Fibroblast of lung (primary cell): ENCODE results near the gene KLK3. TPM values are rescaled to one million over a fixed set of nuclear protein-coding genes. Genes with fewer than 3 reads are reported as not detected.

ENCODE experiments used
- DNase-seq, 2 donors: peaks; one replicate each; pipeline versions ENCODE4 v3.0.0 to v3.0.0-alpha.2; 2010; ENCODE audit warnings: low read depth in 2 of 2
- H2AFZ ChIP-seq: 2 replicates; pipeline ENCODE4 v1.5.1; 2012; ENCODE audit warnings: low read length, control low read depth, inconsistent platforms
- H3K27ac ChIP-seq: 2 replicates; pipeline ENCODE4 v1.5.1; 2011; ENCODE audit warnings: low read length, control low read depth; ENCODE audit not compliant: insufficient read depth
- H3K27me3 ChIP-seq: 2 replicates; pipeline ENCODE4 v1.5.1; 2011; ENCODE audit warnings: mild to moderate bottlenecking, low read length; ENCODE audit not compliant: control insufficient read depth, insufficient read depth
- H3K36me3 ChIP-seq: 2 replicates; pipeline ENCODE4 v1.5.1; 2011; ENCODE audit warnings: low read length; ENCODE audit not compliant: control insufficient read depth, insufficient read depth
- H3K4me1 ChIP-seq: 2 replicates; pipeline ENCODE4 v1.5.1; 2011; ENCODE audit warnings: low read length; ENCODE audit not compliant: control insufficient read depth, insufficient read depth; ENCODE audit errors: extremely low read depth
- H3K4me2 ChIP-seq: 2 replicates; pipeline ENCODE4 v1.5.1; 2011; ENCODE audit warnings: low read length, control low read depth; ENCODE audit not compliant: insufficient read depth; ENCODE audit errors: extremely low read depth
- H3K4me3 ChIP-seq, 4 experiments: fragments of 200-600 bp in 1 of 4; sonication (generic) in 1 of 4; replicated peaks in 1 of 4; 2 replicates each; pipeline ENCODE4 v1.5.1; 2011 to 2016; ENCODE audit warnings: low read length in 4 of 4, low read depth in 3 of 4, mild to moderate bottlenecking in 3 of 4, control low read depth in 2 of 4, inconsistent platforms in 1 of 4, mixed read lengths in 1 of 4; ENCODE audit not compliant: insufficient read depth in 1 of 4; ENCODE audit errors: control extremely low read depth in 1 of 4
- H3K79me2 ChIP-seq: 2 replicates; pipeline ENCODE4 v1.5.1; 2012; ENCODE audit warnings: mild to moderate bottlenecking, low read length, inconsistent platforms; ENCODE audit not compliant: control insufficient read depth, insufficient read depth
- H3K9ac ChIP-seq: 2 replicates; pipeline ENCODE4 v1.5.1; 2011; ENCODE audit warnings: mild to moderate bottlenecking, low read length, control low read depth; ENCODE audit not compliant: insufficient read depth
- H3K9me3 ChIP-seq: 2 replicates; pipeline ENCODE4 v1.5.1; 2012; ENCODE audit warnings: low read depth, low read length; ENCODE audit not compliant: control insufficient read depth, insufficient read depth
- H4K20me1 ChIP-seq: 2 replicates; pipeline ENCODE4 v1.5.1; 2011; ENCODE audit warnings: low read length; ENCODE audit not compliant: control insufficient read depth, insufficient read depth; ENCODE audit errors: extremely low read depth
- EZH2 ChIP-seq: IDR thresholded peaks from 2 replicates; pipeline ENCODE4 v1.5.1; 2012; ENCODE audit warnings: low read length, control low read depth, mild to moderate bottlenecking; ENCODE audit errors: missing control alignments
- polyA plus RNA-seq, 2 donors: library from polyadenylated mRNA; depleted of rRNA in 1 of 2; stranded (reverse) in 1 of 2; unstranded in 1 of 2; fragments of >200 nt; gene quantifications; 2 replicates each; pipeline ENCODE4 v1.2.1, GENCODE V29; 2011 to 2012; ENCODE audit warnings: missing spikeins in 1 of 2
- total RNA-seq: library from RNA; depleted of rRNA; stranded (reverse); fragments of >200 nt; gene quantifications from 2 replicates; pipeline ENCODE4 v1.2.1, GENCODE V29; 2014
- TF ChIP-seq, protein P1 (sequence below), 2 donors: IDR thresholded peaks in 1 of 2; conservative IDR thresholded peaks in 1 of 2; 1 replicate in 1 of 2; 2 replicates in 1 of 2; pipeline ENCODE4 v1.5.1; 2011 to 2012; ENCODE audit warnings: low read length in 2 of 2, control low read depth in 1 of 2, inconsistent platforms in 1 of 2, low read depth in 1 of 2, mild to moderate bottlenecking in 1 of 2

KLK3 gene
- total and polyA plus RNA-seq, 2 donors (not counting 1 experiment from before 2014, with no cell fraction given): not detected

- Histone ChIP-seq H3K79me2 (no peaks in the 10 kb centered on the region), H3K9ac (no peak overlapping the region), H3K27me3 (no peaks in the 10 kb centered on the region), H2AFZ (no peak overlapping the region), H3K36me3 (no peaks in the 10 kb centered on the region), H3K4me1 (no peaks in the 10 kb centered on the region), H4K20me1 (no peaks in the 10 kb centered on the region), H3K9me3 (no peaks in the 10 kb centered on the region), H3K27ac (no peak overlapping the region), H3K4me2 (no peak overlapping the region), H3K4me3 (no peak overlapping the region)
- TF ChIP-seq EZH2: no peak
- TF ChIP-seq, protein P1, sequence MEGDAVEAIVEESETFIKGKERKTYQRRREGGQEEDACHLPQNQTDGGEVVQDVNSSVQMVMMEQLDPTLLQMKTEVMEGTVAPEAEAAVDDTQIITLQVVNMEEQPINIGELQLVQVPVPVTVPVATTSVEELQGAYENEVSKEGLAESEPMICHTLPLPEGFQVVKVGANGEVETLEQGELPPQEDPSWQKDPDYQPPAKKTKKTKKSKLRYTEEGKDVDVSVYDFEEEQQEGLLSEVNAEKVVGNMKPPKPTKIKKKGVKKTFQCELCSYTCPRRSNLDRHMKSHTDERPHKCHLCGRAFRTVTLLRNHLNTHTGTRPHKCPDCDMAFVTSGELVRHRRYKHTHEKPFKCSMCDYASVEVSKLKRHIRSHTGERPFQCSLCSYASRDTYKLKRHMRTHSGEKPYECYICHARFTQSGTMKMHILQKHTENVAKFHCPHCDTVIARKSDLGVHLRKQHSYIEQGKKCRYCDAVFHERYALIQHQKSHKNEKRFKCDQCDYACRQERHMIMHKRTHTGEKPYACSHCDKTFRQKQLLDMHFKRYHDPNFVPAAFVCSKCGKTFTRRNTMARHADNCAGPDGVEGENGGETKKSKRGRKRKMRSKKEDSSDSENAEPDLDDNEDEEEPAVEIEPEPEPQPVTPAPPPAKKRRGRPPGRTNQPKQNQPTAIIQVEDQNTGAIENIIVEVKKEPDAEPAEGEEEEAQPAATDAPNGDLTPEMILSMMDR (conservative IDR thresholded peaks at IDR 0.05 in 1 of 2, IDR thresholded peaks at IDR 0.05 in 1 of 2; ENCODE audit: low read depth in 1 of 2, low read length in 2 of 2): no peak
- DNase-seq: no peak
Measured at GRCh38 chr19:50812474-50812873, 42.2 kb upstream of the KLK3 start.

GRCh38 chr19:50814883-50815282 is 39.8 kb upstream of the KLK3 start:
- TF ChIP-seq, protein P1 (conservative IDR thresholded peaks at IDR 0.05 in 1 of 2, IDR thresholded peaks at IDR 0.05 in 1 of 2; ENCODE audit: low read depth in 1 of 2, low read length in 2 of 2): no peak
- no peak for TF ChIP-seq EZH2
- Histone ChIP-seq H3K9ac (no peak overlapping the region), H2AFZ (no peak overlapping the region), H3K4me3 (no peak overlapping the region), H3K4me1 (no peaks in the 10 kb centered on the region), H3K9me3 (no peaks in the 10 kb centered on the region), H3K79me2 (no peaks in the 10 kb centered on the region), H3K27me3 (peaks cover 7% of the 10 kb centered on the region), H3K36me3 (no peaks in the 10 kb centered on the region), H3K27ac (no peak overlapping the region), H3K4me2 (no peak overlapping the region), H4K20me1 (no peaks in the 10 kb centered on the region)
- DNase-seq: no peak

GRCh38 chr19:50815439-50815838 is 39.3 kb upstream of the KLK3 start:
- no peak overlapping the region for H3K4me3 ChIP-seq
- H3K9ac ChIP-seq: no peak overlapping the region
- no peak overlapping the region for H3K4me2 ChIP-seq
- H3K36me3 ChIP-seq: no peaks in the 10 kb centered on the region
- no peaks in the 10 kb centered on the region for H3K79me2 ChIP-seq
- H2AFZ ChIP-seq: no peak overlapping the region
- peaks cover 9% of the 10 kb centered on the region for H3K27me3 ChIP-seq
- no peak overlapping the region for H3K27ac ChIP-seq
- H4K20me1 ChIP-seq: no peaks in the 10 kb centered on the region
- DNase-seq: no peak
- TF ChIP-seq, protein P1 (conservative IDR thresholded peaks at IDR 0.05 in 1 of 2, IDR thresholded peaks at IDR 0.05 in 1 of 2; ENCODE audit: low read depth in 1 of 2, low read length in 2 of 2): no peak
- TF ChIP-seq EZH2: no peak
- no peaks in the 10 kb centered on the region for H3K9me3 ChIP-seq
- H3K4me1 ChIP-seq: no peaks in the 10 kb centered on the region
